NAMALWA (cell line): ENCODE measurements around the gene ST6GALNAC6.

Experiments used
- DNase-seq: peaks from one replicate; pipeline ENCODE4 v3.0.0-alpha.2; 2015; ENCODE audit warnings: low spot score

ST6GALNAC6 gene

DNA sequence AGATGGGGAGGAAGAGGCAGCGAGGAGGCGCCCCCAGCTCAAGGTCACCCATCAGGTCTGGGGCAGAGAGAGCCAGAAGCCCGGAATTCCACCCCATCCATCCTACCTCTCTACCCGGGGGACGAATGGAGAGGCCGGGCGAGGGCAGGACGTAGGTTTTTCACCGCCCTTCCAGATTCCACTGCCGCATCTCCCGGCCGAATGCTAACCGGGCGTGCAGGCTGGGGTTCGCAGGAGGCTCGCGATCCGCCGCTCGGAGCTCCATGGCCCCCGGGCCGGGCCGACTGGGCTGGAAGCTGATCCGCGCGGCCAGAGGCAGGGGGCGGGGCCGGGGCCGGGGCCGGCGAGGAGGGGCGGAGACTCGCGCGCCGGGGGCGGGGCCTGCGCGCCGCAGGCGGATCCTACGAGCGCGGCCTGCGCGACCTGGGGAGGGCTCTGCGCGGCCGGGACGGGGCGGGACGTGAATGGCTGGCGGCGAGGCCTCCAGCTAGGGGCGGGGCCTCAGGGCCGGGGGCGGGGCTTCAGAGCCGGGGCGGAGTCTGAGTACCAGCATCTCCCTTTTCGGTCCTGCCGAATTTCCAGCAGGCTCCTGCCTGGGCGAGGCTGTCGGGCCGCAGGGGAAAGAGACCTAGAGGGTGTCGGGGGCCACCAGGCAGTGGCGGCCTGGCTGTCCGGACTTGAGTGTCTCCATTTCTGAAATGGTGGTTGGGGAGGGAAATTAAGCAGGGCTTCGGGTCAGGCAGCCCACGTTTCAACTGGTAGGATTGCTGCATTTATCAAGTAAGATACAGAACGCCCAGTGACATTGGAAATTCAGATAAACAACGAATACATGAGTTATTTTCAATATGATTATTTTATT lies 17.5 kb upstream of the ST6GALNAC6 start, which contains the start of gene ST6GALNAC4:
ST6GALNAC4 (minus strand) TSS at position 322 of the 862 bp plus-strand sequence. CDS start 622 bp downstream, outside the sequence.
- peak; percentile 91 for DNase-seq

DNA sequence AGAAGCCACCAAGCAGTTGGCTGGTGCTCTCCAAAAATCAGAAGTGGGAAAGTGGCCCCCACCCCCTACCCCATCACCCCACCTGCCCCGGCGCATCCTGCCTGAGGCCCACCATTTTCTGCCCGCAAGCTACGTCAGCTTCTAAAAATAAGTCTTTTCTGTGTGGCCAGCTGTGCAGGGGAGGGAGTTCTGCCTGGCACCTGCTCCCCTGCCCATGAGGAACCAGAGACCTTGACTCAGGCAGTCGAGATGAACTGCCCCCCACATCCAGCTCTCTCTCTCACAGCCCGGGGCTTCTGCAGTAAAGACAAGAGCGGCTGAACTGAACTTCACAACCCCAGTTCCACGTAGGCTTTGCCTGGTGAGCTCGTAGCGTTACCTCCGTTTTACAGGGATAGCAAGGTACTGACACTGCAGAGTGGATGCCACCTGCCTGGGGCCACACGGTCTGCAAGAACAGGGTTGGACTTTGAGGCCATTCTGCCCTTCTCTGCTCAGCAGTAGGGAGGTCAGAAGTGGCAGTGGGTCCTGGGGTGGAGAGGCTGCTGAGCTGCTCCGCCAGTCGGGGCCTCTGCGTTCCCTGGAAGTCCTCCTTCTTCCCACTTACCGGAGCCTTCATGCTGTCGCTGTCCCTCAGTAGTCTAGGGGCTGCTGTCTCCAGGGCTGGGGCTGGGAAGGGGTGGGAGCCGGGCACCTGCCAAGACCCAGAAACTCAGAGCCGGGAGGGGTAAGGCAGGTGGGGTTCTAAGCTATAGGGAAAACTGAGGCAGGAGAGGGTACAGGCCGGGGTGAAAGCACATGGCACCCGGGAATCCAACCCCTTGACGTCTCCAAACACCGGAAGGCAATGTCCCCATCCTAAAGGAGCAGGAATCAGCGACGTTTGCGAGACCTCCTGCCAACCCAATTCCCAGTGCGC lies 16.7 kb upstream of the ST6GALNAC6 start:
- peak; percentile 97 for DNase-seq

DNA sequence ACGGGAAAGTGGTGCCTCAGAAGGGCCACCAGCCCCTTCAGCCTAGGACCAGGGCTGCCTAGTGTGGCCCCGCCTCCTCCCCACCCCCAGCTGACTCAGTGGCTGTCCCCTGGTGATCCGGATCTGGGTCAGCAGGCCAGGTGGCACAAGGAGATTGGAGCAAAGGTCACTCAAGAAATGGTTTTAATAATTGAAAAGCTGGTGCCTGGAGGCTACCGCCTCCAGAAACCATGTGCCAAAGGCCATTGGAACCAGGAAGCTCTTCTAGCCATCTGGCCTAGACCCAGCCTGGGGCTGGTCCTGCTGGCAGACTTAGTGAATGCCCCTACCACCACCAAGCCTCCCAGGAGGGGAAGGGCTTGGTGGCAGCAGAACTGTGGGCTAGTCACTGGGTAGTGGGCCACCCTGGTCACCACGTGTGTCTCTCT lies 15.9 kb upstream of the ST6GALNAC6 start:
- DNase-seq = no peak

DNA sequence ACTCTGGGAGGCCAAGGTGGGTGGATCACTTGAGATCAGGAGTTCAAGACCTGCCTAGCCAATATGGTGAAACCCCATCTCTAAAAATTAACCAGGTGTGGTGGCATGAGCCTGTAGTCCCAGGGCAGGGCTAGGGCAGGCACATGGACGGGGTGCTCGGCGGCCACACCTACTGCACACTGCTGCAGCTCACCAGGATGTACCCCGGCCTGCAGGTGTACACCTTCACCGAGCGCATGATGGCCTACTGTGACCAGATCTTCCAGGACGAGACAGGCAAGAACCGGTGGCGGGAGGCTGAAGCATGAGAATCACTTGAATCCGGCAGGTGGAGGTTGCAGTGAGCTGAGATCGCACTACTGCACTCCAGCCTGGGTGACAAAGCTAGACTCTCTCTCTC lies 14.3 kb upstream of the ST6GALNAC6 start:
- DNase-seq = no peak

DNA sequence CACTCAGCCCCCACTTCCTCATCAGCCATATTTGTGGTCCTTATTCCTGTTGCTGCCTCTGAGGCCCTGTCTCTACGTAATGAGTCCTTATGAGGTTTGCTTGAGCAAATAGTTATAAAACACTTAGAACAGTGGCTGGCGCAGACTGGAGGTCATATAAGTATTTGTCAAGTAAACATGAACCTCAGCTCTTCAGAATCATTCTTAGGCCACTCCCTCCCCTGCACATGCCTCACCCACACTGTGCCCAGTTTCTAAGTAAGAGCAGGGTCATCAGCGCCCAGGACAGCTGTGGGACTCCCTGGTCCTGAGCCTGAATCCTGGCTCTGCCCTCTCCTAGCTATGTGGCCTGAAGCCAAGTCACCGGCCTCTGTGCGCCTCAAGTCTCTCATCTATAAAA lies 13.5 kb upstream of the ST6GALNAC6 start:
- DNase-seq = no peak

DNA sequence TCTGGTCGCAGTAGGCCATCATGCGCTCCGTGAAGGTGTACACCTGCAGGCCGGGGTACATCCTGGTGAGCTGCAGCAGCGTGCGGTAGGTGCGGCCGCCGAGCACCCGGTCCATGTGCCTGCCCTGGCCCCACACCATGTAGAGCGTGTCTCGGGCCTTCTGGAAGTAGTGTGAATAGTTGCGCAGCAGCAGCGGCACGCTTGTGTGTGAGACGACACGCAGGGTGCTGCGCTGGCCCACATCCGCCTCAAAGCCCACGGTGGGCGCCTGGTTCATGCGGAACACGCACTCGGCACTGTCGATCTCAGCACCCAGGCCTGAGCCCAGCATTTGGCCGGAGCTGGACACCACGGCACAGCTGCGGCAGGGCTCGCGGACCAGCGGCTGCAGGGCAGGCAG lies 12.9 kb upstream of the ST6GALNAC6 start:
- DNase-seq = no peak

DNA sequence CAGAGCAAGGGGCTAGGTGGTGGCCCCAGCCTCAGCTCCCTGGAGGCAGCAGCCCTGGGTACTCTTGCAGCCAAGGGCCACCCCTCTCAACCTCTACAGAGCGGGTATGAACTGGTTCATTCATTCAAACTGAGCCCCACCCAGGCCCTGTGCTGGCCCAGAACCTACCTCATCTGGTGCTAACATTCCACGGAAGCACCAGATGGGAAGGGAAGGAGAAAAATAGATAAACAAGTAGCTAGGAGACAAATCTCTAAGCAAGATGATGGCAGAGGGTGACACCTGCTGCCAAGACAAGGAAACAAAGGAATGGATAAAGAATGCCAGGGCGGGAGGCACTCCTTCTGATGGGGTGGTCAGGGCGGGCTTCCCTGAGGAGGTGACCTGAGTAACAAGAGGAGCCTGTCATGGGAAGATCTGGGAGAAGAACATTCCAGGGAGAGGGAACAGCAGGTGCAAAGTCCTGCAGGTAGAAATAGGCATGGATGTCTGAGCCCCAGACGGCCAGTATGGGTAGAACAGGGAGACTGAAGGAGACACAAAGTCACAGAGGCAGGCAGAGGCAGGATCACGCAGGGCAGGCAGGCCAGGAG lies 11.3 kb upstream of the ST6GALNAC6 start:
- no peak for DNase-seq

DNA sequence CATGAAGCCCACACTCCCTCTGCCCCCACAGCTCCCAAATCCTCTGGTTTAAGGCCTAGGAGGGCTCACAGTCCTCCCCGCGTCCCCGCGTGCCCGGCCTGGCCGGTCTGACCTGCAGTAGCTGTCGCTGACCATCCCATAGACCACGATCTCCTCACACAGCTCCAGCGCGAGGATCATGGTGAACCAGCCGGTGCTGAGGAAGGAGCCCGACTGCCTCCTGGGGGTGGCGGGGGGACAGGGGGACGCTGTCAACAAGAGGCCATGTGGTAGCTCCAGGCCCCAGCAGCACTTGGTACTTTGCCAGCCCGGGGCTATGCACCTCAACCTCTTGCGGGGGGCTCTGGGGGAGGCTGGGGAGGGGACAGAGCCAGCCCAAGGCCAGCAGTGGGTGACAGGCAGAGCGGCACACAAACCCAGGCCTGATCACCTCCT lies 10.5 kb upstream of the ST6GALNAC6 start:
- DNase-seq = no peak

DNA sequence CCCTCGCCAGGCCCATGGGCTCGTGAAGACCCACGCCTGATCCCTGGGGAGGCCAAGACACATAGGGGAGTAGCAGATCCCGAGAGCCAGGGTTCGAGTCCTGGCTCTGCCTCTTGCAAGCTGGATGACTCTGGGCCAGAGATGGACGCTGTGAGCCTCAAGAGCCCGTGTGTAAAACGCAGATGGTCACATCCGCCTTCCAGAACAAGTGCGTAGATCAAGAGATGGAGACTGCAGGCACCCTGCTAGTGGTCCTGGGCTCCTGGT lies 9.2 kb upstream of the ST6GALNAC6 start:
- DNase-seq = no peak

DNA sequence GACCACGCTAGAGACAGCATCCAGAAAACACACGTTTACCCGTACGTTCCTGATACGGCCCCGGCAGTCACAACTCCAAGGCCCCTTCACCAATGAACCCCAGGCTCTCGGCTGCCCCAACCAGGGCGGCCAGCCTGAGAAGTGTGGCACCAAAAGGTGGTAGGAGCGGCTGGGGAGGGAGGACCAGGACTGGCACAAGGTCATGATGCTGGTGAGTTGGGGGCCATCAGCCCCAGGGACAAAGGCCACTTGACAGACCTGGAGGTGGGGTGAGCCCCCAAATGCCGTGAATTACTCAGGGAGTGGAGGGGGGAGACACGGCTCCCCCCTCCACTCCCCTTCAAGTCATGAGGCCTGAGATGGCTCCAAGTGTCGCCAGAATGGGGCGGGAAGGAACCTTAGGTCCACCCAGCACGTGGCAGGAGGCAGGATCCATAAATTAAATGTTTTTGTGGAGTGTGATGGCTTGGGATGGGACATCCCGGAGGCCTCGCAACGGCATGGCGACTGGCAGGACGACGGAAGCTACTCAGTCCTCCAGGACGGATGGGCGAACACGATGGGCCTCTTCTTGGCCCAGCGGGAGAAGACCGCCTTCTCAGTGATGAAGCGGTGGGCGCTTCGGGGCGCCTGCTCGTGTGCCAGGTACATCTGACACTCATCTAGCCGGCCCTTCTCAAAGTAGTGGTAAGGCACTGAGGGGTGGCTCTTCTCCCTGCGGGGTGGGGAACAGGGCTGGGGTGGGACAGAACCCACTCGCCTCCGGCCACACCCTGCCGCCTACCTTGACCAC lies 8.7 kb upstream of the ST6GALNAC6 start:
- no peak for DNase-seq

DNA sequence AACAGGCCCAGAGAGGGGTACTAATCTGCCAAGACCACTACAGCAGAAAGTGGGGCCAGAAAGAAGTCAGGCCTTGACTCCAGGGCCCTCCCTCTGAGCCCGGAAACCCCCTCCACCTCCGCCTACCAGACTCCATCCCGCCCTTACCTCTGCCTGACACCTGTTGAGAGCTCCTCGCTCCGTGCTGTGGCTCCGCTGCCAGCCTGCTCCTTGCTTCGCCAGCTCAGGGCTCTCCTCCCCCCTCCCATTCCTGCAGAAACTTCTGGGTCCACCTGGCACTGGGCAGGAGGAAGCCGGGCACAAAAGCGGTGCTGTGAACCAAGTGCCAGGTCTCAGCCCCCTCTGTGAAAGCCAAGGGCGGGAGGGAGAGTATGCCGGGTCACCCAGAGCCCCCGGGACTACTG lies 6.4 kb upstream of the ST6GALNAC6 start:
- DNase-seq = peak; percentile 63

DNA sequence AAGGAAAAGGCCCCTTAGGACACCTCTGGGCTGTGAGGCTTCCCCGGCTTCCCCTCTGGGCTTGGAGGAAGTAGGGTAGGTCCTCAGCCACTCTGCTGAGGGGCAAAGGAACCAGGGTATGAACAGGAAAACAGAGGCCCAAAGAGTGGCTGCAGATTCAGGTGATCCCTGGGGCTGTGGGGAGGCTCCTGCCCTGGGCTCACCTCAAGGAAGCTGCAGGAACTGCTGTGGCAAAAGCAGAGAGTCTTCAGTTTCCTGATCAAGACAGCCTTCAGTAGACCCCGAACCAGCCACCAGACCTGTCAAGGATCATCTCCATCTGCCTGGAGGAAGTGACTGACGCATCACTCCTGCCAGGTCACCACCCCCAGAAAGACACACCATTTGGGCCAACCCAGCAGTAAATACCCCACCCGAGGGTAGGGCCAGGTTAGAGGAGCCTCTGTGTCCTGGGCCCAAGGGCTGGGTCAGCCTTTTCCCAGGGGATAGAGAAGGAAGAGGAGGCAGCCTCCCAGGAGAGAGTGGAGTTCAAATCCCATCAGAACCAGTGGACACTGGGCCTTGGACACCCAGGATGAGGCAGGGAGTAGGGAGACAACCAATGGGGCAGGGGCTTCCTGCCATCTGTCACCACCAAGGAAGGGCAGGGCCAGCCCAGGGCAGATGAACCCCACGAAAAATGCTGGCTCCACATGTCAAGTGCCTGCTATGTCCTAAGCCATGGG lies 5.8 kb upstream of the ST6GALNAC6 start:
- peak; percentile 63 for DNase-seq

DNA sequence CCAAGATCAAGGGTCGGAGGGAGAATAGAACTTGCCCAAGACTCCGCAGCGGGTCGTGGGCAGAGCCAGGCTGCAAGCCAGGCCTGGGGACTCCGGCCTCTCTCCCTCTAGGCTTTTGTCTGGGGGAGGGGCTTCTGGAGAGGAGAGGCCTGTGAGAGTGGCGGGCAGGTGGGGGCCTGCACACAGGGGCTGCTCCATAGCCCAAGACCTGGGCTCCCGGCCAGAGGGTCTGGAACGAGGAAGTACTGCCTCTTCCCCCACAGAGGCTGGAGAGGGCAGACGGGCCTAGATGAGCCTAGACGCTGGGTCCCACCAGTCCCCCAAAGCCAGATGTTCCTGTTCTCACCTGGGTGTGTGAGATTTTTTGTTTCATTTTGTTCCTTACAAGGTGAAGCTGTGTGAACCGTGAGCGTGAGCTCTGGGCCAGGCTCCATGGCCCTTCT lies 5.2 kb upstream of the ST6GALNAC6 start:
- peak; percentile 46 for DNase-seq

DNA sequence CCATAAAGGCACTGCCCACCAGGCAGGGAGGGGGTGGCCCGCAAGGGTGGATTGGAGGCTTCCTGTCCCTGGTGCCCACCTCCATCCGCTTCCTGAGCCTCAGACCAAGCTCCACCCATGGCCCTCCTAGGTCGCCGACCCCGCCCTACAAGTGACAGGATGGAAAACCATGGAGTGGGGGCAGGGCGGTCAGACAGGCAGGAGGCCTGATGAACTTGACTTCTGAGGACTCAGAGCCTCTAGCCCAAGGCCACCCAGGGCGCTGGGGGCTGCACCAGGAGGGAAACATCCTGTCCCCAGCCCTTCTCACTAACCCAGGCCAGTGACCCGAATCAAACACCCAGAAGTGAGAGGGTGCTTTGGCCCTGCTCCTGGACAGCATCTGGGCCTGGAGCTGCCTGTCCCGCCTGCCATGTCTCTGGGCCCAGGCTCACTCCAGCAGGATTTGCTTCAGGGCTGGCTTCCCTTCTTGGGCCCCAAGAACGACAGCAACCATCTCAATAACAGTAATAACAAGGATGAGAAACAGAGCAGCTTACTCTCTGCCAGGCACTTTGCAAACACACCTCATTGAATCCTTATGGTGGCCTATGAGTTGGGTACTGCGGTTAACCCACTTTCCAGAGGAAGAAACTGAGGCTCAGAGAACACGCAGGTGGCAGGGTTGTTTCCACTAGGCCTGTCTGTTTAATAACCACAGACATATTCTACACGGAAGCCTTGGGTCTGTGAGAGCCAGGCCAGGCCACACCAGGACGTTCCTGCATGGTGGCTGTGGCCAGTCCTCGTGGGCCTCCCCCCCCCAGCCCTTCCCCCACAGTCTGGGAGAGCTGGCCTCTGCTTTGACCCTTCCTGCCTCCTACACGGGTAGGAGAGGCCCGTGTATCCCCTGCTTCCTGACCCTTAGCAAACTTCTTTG lies 4.4 kb upstream of the ST6GALNAC6 start:
- peak; percentile 76 for DNase-seq

DNA sequence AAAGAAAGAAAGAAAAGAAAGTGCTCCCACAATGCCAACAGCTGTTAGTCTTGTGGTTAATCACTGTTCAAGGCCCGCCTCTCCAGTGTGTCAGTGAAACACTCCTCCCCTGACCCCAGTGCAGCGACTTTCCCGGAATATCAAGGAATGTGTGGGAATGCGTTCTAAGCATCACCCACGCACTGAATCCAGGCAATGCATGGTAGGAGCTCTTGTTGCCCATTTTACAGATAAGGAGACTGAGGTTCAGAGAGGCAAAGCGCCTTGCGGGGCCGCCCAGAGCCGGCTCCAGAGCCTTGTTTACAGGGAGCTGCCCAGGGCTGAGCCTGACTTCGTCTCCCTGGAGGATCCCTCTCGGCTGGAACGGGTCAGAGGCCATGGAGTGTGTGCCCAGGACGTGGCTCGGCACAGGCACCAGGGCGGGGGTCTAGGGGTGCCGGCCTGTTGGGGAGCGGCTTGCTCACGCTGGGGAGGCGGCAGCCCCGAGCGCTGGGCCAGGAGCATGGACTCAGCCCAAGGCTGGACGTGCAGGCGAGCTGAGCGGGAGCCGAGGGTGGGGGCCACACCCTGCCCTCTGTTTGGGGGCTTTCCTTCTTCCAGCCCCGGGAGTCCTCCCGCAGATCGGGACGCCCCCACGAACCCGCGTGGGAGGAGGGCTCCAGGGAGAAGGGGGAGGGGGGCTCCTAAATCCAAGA lies 823 bp downstream of the ST6GALNAC6 start:
- peak; percentile 43 for DNase-seq

DNA sequence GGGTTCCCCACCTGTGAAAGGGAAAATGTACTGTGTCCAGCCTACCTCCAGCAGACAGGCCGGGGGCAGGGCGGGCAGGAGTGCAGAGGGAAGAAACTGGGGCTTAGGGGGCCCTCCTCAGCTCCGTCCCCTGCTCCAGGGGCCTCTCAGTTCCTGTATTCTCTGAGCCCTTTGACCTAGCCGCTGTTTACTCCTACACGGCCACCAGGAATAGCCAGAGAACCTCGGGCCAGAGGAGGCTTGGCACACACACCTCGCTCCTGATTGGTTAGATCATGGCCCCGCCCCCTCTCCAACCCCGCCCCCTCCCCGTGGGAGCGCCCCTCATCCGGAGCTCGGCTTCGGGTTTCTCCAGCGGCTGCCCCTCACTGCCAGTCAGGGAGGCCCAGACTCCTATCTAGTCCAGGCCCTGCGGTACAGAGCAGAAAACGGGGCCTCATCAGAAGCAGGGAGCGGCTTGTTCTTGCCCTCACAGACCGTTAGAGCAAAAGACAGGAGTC lies 2.2 kb downstream of the ST6GALNAC6 start:
- DNase-seq = peak; percentile 62

DNA sequence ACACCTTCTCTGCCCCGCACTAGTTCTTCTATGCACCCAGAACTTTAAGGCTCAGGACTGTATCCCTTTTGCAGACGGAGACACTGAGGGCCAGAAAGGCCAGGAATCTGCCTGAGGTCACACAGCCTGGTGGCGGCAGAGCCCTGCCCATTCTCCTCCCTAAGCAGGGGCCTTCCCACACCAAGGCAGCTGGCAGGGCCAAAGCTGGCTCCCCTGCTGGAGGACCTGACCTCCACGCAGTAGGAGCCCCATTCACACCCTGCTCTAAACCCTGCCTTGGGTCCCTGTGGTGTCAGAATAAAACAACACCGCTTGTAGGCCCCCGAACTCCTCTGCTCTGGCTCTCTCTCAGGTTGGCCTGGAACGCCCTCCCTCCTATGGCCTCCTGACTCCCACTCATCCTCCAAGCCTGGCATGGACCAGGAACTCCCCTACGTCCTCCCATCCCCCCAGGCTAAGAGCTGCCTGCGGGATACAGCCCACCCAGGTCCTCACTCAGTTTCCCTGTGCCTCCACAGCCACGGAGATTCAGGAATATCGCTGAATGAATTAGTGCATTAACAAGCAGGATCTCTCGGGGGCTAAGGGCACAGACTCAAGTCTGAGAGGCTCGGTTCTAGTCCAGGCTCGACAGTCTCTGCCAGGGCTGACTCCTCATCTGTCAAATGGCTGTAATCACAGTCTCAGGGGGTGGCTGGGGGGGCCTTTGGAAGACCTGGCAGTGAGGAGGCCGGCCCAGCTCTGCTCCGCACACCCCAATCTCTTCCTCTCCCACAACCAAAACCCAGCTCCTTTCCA lies 2.8 kb downstream of the ST6GALNAC6 start:
- no peak for DNase-seq

DNA sequence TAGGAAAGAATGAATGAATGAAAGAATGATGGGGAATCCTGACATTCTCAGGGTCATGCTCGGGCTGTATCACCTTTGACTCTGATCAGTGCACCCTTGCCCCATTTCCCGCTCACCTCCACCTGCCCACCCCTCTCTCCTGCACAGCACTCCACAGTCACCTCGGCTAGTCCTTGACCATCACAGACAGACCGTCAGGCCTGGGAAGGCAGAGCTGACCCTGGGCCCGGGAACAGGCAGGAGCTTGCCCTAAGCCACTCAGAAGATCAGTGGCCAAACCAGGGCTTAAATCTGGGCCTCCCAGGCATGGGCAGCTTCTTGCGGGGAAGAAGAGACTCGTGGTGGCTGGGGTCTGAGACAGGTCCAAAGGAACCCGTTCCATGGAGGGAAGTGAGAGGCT lies 3.6 kb downstream of the ST6GALNAC6 start:
- no peak for DNase-seq
